Activated naive CD4-positive, alpha-beta T cell treated with anti-CD3 and anti-CD28 coated beads for 36 hours (primary cell): ENCODE measurements around the gene CPEB4. TPM values are rescaled to one million over a fixed set of nuclear protein-coding genes. Genes with fewer than 3 reads are reported as not detected.

Source experiments
- CTCF ChIA-PET: fragments of 350-600 bp; sonication (Branson Sonifier 250); formaldehyde crosslinking; loops from one replicate; lab custom pipeline; 2021; ENCODE audit warnings: antibody characterized with exemption; lab: Charles Lee
- DNase-seq: peaks from one replicate; pipeline ENCODE4 v3.0.0-alpha.2; 2020
- H3K27ac Mint-ChIP-seq: one replicate; pipeline ENCODE4 v1.8.0; 2021; ENCODE audit warnings: mild to moderate bottlenecking, mixed read lengths
- H3K27me3 Mint-ChIP-seq: one replicate; pipeline ENCODE4 v1.8.0; 2021; ENCODE audit warnings: low read depth, mixed read lengths
- H3K36me3 Mint-ChIP-seq: one replicate; pipeline ENCODE4 v1.8.0; 2021; ENCODE audit warnings: low read depth, mixed read lengths
- H3K4me1 Mint-ChIP-seq: one replicate; pipeline ENCODE4 v1.8.0; 2021; ENCODE audit warnings: low read depth, mixed read lengths
- H3K4me3 Mint-ChIP-seq: one replicate; pipeline ENCODE4 v1.8.0; 2021; ENCODE audit warnings: mild to moderate bottlenecking, moderate library complexity, mixed read lengths
- H3K9me3 Mint-ChIP-seq: one replicate; pipeline ENCODE4 v1.8.0; 2021; ENCODE audit warnings: mixed read lengths
- intact Hi-C: fragments of 100-400 bp; cut with micrococcal nuclease; formaldehyde crosslinking; loops from one replicate; pipeline ENCODE4 v1.15.1; 2023
- total RNA-seq, 2 experiments: library from RNA; stranded (reverse); gene quantifications; one replicate each; pipeline ENCODE4 v1.2.3, GENCODE V29; 2021

The CPEB4 gene
- total RNA-seq, 2 experiments from 2014 or later: 7.6 to 7.8 TPM

GRCh38 chr5:173968154-173968797 is 80.1 kb downstream of the CPEB4 start:
- no peak overlapping the region for H3K27ac Mint-ChIP-seq
- no peaks in the 10 kb centered on the region for H3K36me3 Mint-ChIP-seq
- intact Hi-C loops: no loop called here
- H3K27me3 Mint-ChIP-seq: no peaks in the 10 kb centered on the region
- CTCF ChIA-PET: interaction anchor here (0.7 kb wide), 1 partner anchor 147 kb away, joined by 4 read pairs; no protein-coding TSS in a partner anchor
- H3K9me3 Mint-ChIP-seq: no peaks in the 10 kb centered on the region
- no peak overlapping the region for H3K4me3 Mint-ChIP-seq
- H3K4me1 Mint-ChIP-seq: peaks cover 21% of the 10 kb centered on the region
- DNase-seq: no peak

DNA sequence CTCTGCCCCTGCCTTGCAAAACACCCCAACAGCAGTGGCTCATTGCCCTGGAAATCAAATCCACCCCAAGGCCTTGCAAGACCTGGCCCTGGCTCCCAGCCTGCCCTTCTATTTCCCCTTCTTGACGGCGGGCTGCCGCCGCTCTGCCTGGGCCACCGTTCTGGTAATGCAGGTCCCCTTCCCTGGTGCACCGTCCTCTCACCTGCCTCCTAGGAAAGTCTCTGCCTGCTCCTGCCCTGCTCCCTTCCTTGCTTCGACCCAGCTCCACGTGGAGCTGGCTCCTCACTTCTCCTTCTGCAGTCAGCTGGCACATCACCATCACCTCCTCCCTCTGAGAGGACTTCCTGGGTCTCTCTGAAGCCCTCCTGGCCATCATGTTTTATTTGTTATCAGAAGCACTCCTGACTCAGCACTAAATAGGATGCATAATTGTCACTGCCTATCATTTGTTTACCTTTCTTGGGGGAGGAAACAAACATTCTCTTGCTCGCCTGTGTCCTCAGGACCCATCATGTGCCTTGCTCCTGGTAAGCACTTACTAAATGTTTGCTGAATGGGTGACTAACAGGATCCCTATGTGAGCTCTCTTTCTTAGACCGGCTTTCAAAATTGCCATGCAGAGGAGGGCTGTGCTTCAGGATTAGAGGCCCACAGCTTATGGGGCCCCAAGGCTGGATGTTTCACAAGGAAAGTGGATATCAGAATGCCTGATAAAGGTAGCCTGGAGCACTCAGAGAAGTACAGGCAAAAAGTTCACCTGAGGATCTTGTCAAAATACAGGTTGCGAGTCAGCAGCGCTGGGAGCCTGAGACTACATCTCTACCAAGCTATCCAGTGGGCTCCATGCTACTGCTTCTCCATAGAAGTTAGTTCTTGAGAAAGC is 81.3 kb downstream of the CPEB4 start:
- Mint-ChIP-seq H3K9me3 (no peaks in the 10 kb centered on the region), H3K36me3 (no peaks in the 10 kb centered on the region), H3K27ac (no peak overlapping the region), H3K4me1 (peaks cover 20% of the 10 kb centered on the region), H3K4me3 (no peak overlapping the region), H3K27me3 (peaks cover 4% of the 10 kb centered on the region)
- intact Hi-C loops: loop anchor here (10.0 kb wide), 1 partner anchor 635 kb away; no protein-coding TSS in a partner anchor
- CTCF ChIA-PET: interaction anchor here (1.0 kb wide), 1 partner anchor 134 kb away, joined by 3 read pairs; no protein-coding TSS in a partner anchor
- no peak for DNase-seq

GRCh38 chr5:173970878-173971650 is 82.9 kb downstream of the CPEB4 start:
- H3K4me3 Mint-ChIP-seq: no peak overlapping the region
- intact Hi-C loops: loop anchor here (10.0 kb wide), 1 partner anchor 636 kb away; no protein-coding TSS in a partner anchor
- peaks cover 4% of the 10 kb centered on the region for H3K27me3 Mint-ChIP-seq
- peaks cover 8% of the 10 kb centered on the region for H3K4me1 Mint-ChIP-seq
- H3K36me3 Mint-ChIP-seq: no peaks in the 10 kb centered on the region
- H3K9me3 Mint-ChIP-seq: no peaks in the 10 kb centered on the region
- CTCF ChIA-PET: interaction anchor here (0.6 to 0.8 kb wide), 3 partner anchors 80 to 911 kb away, joined by 3 read pairs; no protein-coding TSS in a partner anchor
- DNase-seq: no peak
- no peak overlapping the region for H3K27ac Mint-ChIP-seq

GRCh38 chr5:173971681-173972345 is 83.7 kb downstream of the CPEB4 start:
- Mint-ChIP-seq H3K27ac (no peak overlapping the region), H3K36me3 (no peaks in the 10 kb centered on the region), H3K27me3 (peaks cover 6% of the 10 kb centered on the region), H3K4me3 (no peak overlapping the region), H3K9me3 (no peaks in the 10 kb centered on the region), H3K4me1 (peaks cover 8% of the 10 kb centered on the region)
- CTCF ChIA-PET: interaction anchor here (0.6 to 3.7 kb wide), 3 partner anchors 314 to 396 kb away, joined by 3 to 57 read pairs (median 3); partner anchors contain the start of gene BOD1
- DNase-seq: no peak
- intact Hi-C loops: loop anchor here (2.0 to 10.0 kb wide), 2 partner anchors 83 to 637 kb away; partner anchors contain the start of gene CPEB4

DNA sequence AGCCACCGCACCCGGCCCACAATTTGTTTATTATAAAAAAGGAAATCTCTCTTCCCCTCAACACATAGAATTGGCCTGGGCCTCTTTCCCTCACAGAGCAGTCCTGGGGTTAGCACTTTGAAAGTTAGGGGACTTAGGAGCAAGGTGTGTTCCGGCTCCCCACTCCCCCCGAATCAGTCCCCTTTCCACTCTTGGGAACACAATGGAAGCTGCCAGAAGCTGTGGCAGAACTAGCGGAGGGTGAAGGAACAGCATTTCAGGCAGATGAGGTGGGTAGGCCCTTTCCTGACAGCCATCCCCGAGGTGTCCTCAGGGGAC is 84.4 kb downstream of the CPEB4 start:
- no peaks in the 10 kb centered on the region for H3K9me3 Mint-ChIP-seq
- no peak for DNase-seq
- CTCF ChIA-PET: interaction anchor here (0.6 to 3.7 kb wide), 16 partner anchors 10 to 434 kb away, joined by 3 to 57 read pairs (median 4); partner anchors contain the start of genes BOD1 and CPEB4
- H3K36me3 Mint-ChIP-seq: no peaks in the 10 kb centered on the region
- no peak overlapping the region for H3K27ac Mint-ChIP-seq
- intact Hi-C loops: loop anchor here (2.0 to 10.0 kb wide), 2 partner anchors 84 to 638 kb away; partner anchors contain the start of gene CPEB4
- H3K4me3 Mint-ChIP-seq: peak overlapping the region; percentile 71
- peaks cover 8% of the 10 kb centered on the region for H3K4me1 Mint-ChIP-seq
- peaks cover 6% of the 10 kb centered on the region for H3K27me3 Mint-ChIP-seq

- intact Hi-C loops: loop anchor here (1.0 to 10.0 kb wide), 7 partner anchors 55 to 679 kb away; partner anchors contain the start of gene CPEB4
- H3K9me3 Mint-ChIP-seq: no peaks in the 10 kb centered on the region
- peaks cover 8% of the 10 kb centered on the region for H3K4me1 Mint-ChIP-seq
- H3K4me3 Mint-ChIP-seq: peak overlapping the region; percentile 71
- peak overlapping the region; percentile 47 for H3K27ac Mint-ChIP-seq
- no peaks in the 10 kb centered on the region for H3K36me3 Mint-ChIP-seq
- peak; percentile 90 for DNase-seq
- CTCF ChIA-PET: interaction anchor here (0.6 to 3.7 kb wide), 22 partner anchors 10 to 819 kb away, joined by 3 to 57 read pairs (median 3); partner anchors contain the start of genes BOD1 and CPEB4
- peaks cover 8% of the 10 kb centered on the region for H3K27me3 Mint-ChIP-seq
These were observed 84.9 kb downstream of the CPEB4 start for GRCh38 chr5:173972925-173973615.

DNA sequence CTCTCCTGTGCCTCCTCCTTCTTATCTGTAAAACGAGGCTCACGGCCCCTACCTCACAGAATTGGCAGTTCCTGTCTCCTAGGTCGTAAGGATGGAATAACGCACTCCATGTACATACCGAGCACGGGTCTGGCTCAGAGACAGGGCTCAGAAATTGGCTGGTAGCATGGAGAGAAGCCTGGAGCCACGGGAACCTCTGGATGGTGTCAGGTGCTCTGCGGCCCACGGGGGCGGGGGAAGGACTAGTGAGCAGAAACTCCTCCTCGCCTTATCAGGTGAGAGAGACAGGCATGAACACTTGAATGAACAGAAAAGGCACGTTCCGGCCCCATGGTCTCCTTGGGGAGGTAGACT is 85.4 kb downstream of the CPEB4 start:
- CTCF ChIA-PET: interaction anchor here (0.8 to 3.7 kb wide), 20 partner anchors 11 to 820 kb away, joined by 3 to 57 read pairs (median 3); partner anchors contain the start of genes BOD1 and CPEB4
- peak overlapping the region; percentile 47 for H3K27ac Mint-ChIP-seq

GRCh38 chr5:173974688-173975239 is 86.6 kb downstream of the CPEB4 start:
- no peak overlapping the region for H3K4me3 Mint-ChIP-seq
- no peak for DNase-seq
- CTCF ChIA-PET: interaction anchor here (1.1 to 3.7 kb wide), 3 partner anchors 352 to 383 kb away, joined by 3 to 57 read pairs (median 10); partner anchors contain the start of gene BOD1
- H3K9me3 Mint-ChIP-seq: no peaks in the 10 kb centered on the region
- no peaks in the 10 kb centered on the region for H3K36me3 Mint-ChIP-seq
- H3K27me3 Mint-ChIP-seq: peaks cover 14% of the 10 kb centered on the region
- no peak overlapping the region for H3K27ac Mint-ChIP-seq
- intact Hi-C loops: loop anchor here (10.0 kb wide), 1 partner anchor 640 kb away; no protein-coding TSS in a partner anchor
- peaks cover 8% of the 10 kb centered on the region for H3K4me1 Mint-ChIP-seq

More for the DNA sequence above, 85.4 kb downstream of the CPEB4 start:
- H3K27me3 Mint-ChIP-seq: peaks cover 10% of the 10 kb centered on the region
- intact Hi-C loops: loop anchor here (1.0 to 10.0 kb wide), 7 partner anchors 55 to 679 kb away; partner anchors contain the start of gene CPEB4
- no peaks in the 10 kb centered on the region for H3K36me3 Mint-ChIP-seq
- no peaks in the 10 kb centered on the region for H3K9me3 Mint-ChIP-seq
- peak overlapping the region; percentile 71 for H3K4me3 Mint-ChIP-seq
- peaks cover 8% of the 10 kb centered on the region for H3K4me1 Mint-ChIP-seq
- peak; percentile 23 for DNase-seq

DNA sequence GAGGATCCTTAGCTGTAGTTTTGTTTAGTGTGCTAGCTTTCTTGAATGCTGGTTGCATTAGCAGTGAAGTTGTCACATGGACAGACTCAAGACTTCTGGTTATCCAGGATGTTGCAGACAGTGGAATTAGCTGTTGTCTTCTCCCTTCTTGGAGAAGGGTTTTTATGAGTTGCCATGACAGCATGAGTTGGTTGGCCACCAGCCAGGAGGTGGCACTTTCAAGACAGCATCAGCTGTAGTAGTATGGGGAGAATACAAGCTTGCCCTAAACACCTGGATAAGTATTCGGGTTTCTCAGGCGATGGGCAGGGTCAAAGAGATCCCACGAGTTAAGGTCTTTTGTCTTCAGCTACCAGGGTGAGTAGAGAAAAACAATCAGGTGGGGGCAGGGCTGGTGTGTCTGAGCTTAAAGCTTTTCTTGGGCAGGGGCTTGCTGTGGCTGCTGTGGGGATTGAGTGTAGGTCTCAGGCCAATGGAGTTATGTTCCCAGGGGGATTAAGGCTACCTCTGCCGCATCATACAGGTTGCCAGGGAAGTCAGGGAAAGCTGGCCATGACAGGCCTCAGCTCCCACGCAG is 93.1 kb downstream of the CPEB4 start:
- Mint-ChIP-seq H3K36me3 (no peaks in the 10 kb centered on the region), H3K4me3 (no peak overlapping the region), H3K9me3 (no peaks in the 10 kb centered on the region), H3K27ac (no peak overlapping the region), H3K27me3 (peaks cover 27% of the 10 kb centered on the region), H3K4me1 (no peaks in the 10 kb centered on the region)
- DNase-seq: no peak
- CTCF ChIA-PET: interaction anchor here (1.0 kb wide), 1 partner anchor 363 kb away, joined by 3 read pairs; no protein-coding TSS in a partner anchor
- intact Hi-C loops: no loop called here

DNA sequence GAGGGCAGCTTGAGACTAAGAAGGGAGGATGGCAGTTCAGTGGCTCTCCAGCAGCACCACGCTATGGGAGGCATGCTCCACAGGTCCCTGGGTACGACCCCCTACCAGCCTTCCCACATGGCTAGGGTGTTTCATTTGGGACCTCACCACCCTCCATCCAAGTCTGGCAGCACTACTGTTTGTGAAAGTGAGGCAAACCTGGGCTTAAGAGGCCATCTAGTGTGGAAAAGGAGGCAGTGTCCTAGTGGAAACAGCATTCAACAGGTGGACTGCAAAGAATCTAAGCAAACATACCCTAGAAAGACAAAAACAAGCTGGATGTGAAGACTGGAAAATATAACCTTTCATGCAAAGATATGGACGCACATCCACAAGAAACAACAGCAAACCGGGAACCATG is 96.1 kb downstream of the CPEB4 start:
- no peaks in the 10 kb centered on the region for H3K36me3 Mint-ChIP-seq
- no peak overlapping the region for H3K27ac Mint-ChIP-seq
- CTCF ChIA-PET: interaction anchor here (1.0 to 1.1 kb wide), 2 partner anchors 11 to 366 kb away, joined by 3 read pairs; no protein-coding TSS in a partner anchor
- no peak overlapping the region for H3K4me3 Mint-ChIP-seq
- intact Hi-C loops: no loop called here
- H3K9me3 Mint-ChIP-seq: no peaks in the 10 kb centered on the region
- no peak for DNase-seq
- H3K27me3 Mint-ChIP-seq: peaks cover 19% of the 10 kb centered on the region
- no peaks in the 10 kb centered on the region for H3K4me1 Mint-ChIP-seq
